ES-I3 (cell line): Measurements from ENCODE around the gene NDP.

Experiments used
- H3K36me3 ChIP-seq: 2 replicates; pipeline ENCODE4 v1.6.1; 2013; ENCODE audit warnings: mild to moderate bottlenecking, low read length, control low read depth, moderate library complexity; ENCODE audit not compliant: insufficient read depth
- H3K4me1 ChIP-seq: 2 replicates; pipeline ENCODE4 v1.6.1; 2013; ENCODE audit warnings: mild to moderate bottlenecking, control low read depth, low read length; ENCODE audit not compliant: insufficient read depth
- H3K9ac ChIP-seq: 2 replicates; pipeline ENCODE4 v1.6.1; 2013; ENCODE audit warnings: low read depth, mild to moderate bottlenecking, low read length, moderate library complexity
- H3K9me3 ChIP-seq: 2 replicates; pipeline ENCODE4 v1.6.1; 2013; ENCODE audit warnings: mild to moderate bottlenecking, low read length, moderate library complexity; ENCODE audit not compliant: control insufficient read depth, insufficient read depth

The NDP gene

DNA sequence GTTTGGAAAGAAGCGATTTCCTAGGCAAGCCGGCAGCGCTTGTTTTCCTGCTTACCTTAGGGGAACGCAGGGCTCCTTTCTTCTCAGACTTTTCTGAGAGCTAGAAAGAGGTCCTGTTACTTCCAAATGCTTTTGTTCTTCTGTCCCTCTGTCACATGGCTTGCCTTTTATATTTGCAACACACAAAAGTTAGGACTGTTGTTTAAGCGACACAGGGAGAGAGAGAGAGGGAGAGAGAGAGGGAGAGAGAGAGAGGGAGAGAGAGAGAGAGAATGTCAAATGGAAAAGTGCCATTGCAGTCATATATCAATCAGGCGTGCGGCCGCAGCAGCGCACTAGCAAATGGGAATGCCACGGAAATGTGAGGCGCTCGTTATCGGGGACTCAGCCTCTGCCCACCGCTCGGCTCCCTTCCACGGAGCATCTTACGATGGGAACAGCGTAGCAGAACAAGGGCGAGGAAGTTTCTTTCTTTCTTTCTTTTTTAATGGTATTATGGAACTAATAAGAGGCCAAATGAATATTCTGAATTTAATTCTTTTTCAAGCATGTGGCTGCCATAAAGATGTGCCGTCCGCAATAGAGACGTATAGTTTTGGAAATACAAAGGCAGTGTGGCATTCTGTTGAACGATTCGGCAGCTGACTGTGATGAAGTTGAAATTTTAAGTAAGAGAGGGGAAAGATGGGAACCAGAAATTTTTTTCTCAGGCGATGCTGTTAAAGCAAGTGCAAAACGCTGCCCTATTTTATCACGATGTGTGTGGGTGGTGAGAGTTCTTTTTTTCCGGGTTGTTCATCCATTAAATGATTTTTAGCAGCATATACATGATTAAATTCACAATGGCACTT lies at the start of gene NDP:
Gene NDP, minus strand, starts transcription at position 142 of the 851 bp plus-strand sequence. CDS start 14,745 bp downstream, outside the sequence.
- Histone ChIP-seq H3K9ac (peak within 1 kb of the TSS; percentile 54), H3K36me3 (no peaks in the 10 kb centered on the region), H3K4me1 (peaks cover 17% of the 10 kb centered on the region; the same call in 1 of the 2 replicates), H3K9me3 (no peaks in the 10 kb centered on the region)

GRCh38 chrX:44022964-44023363 lies 49.8 kb upstream of the NDP start:
- Histone ChIP-seq H3K36me3 (no peaks in the 10 kb centered on the region), H3K9me3 (no peaks in the 10 kb centered on the region), H3K9ac (no peak overlapping the region), H3K4me1 (no peaks in the 10 kb centered on the region)

DNA sequence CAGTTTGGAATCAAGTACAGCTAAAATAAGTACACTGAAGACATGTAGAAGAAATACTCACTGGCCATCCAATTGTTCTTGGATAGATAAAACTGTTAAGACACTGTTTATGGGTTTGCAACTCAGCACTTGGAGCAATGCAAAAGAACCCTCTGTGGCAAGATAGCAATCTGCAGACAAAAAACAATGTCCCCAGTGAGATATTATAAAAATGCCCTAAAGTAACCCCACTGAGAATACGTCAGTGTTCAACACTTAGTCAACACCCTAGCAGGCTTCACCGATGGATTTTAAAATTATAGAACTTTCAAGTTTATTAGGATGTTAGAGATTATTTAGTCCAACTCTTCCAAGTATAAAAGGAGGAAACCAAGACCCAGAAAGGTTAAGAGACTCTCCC lies 47.5 kb upstream of the NDP start:
- Histone ChIP-seq H3K36me3 (no peaks in the 10 kb centered on the region), H3K4me1 (no peaks in the 10 kb centered on the region), H3K9me3 (no peaks in the 10 kb centered on the region), H3K9ac (no peak overlapping the region)

DNA sequence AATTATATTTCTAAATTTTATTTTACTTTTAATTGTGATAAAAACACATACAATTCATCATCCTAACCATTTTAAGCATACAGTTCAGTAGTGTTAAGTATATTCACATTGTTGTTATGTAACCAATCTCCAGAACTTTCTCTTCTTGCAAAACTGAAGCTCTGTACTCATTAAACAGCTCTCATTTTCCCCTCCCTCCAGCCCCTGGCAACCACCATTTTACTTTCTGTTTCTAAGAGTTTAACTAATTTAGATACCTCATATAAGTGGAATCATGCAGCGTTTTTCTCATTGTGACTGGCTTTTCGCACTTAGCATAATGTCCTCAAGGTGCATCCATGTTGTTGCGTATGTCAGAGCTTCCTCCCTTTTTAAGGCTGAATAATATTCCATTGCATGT lies 46.7 kb upstream of the NDP start:
- Histone ChIP-seq H3K4me1 (no peaks in the 10 kb centered on the region), H3K9me3 (no peaks in the 10 kb centered on the region)

GRCh38 chrX:44017676-44018075 lies 44.5 kb upstream of the NDP start:
- Histone ChIP-seq H3K9me3 (no peaks in the 10 kb centered on the region), H3K4me1 (no peaks in the 10 kb centered on the region), H3K9ac (no peak overlapping the region), H3K36me3 (no peaks in the 10 kb centered on the region)

More for the DNA sequence above, 46.7 kb upstream of the NDP start:
- Histone ChIP-seq H3K9ac (no peak overlapping the region), H3K36me3 (no peaks in the 10 kb centered on the region)

DNA sequence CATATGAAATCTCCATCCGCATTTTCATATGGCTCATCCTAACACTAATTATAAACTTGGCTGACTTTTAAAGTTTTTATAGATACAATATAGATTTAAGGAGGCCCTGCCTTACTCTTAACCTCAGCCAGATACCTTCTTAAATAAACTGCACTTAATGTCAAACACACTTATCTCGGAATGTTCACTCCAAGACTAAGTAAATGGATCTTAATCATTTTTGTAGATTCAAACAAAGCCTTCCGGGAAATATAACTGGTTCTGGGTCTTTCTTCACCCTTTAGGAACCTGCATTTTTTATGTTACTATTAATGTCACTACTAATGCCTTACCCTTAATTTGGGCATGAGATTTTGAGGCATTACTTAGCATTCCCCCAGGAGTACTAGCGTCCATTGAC lies 43.7 kb upstream of the NDP start:
- Histone ChIP-seq H3K36me3 (no peaks in the 10 kb centered on the region), H3K4me1 (no peaks in the 10 kb centered on the region), H3K9me3 (no peaks in the 10 kb centered on the region), H3K9ac (no peak overlapping the region)

DNA sequence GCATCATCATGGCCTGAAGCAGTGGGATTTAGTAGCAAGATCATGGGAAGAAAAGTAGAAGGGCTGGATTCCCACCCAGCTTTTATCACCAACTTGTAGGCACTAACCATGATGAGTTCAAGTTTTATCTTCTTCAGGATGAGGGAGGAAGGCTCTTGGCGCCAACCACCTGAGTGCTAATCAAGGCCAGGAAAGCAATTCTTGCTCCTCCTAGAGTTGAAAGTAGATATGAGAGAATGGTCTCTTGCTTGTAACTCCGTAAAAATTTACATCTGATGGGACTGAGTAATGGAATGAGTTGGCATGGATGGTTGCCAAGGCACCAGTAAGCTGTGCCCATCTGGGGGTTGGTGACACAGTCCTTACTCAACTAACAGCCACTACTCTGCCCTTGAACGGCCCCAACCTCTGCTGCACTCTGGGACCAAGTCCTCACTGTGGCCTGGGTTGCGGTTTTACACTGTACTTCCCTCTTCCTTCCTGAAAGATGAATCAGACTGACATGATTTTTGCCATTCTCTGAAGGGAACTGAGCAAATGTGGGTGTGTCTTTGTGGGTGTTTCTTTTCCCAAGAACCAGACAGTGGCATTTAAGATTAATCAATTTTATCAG lies 39.4 kb upstream of the NDP start:
- H3K9ac ChIP-seq, result no peak overlapping the region
- no peaks in the 10 kb centered on the region for H3K9me3 ChIP-seq
- no peaks in the 10 kb centered on the region for H3K36me3 ChIP-seq
- H3K4me1 ChIP-seq, result no peaks in the 10 kb centered on the region

DNA sequence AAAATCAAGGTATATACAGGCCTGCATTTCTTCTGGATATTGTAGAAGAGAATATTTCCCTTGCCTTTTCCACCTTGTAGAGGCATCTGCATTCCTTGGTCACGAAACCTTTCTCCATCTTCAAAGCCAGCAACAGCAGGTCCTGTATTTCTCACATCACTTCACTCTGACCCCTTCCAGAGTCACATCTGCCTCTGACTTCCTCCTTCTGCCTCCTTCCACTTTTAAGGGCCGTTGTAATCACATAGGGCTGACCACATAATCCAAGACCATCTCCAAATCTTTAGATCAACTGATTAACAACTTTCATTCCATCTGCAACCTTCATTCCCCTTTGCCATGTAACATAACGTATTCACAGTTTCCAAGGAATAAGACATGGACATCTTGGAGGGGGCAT lies 38.3 kb upstream of the NDP start:
- H3K4me1 ChIP-seq, result no peaks in the 10 kb centered on the region
- H3K36me3 ChIP-seq, result no peaks in the 10 kb centered on the region
- no peak overlapping the region for H3K9ac ChIP-seq
- H3K9me3 ChIP-seq, result no peaks in the 10 kb centered on the region

DNA sequence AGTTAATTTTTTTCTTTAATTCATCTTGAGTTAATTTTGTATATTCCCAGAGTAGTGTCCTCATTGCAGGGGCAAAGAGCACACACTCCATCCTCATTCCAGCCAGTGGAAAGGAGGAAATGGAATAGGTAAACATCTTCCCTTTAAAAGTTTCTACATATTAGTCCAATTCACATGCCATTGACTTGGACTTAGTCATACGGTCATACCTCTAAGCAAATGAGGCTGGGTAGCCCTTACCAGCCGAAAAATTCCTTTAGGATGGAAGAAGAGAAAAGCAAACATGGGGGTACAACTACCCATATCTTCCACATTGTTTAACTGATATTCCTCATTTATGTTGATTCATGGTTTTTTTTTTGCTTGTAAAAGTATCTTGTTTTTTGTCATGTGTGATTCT lies 37.4 kb upstream of the NDP start:
- Histone ChIP-seq H3K36me3 (no peaks in the 10 kb centered on the region), H3K9ac (no peak overlapping the region), H3K9me3 (no peaks in the 10 kb centered on the region), H3K4me1 (no peaks in the 10 kb centered on the region)

DNA sequence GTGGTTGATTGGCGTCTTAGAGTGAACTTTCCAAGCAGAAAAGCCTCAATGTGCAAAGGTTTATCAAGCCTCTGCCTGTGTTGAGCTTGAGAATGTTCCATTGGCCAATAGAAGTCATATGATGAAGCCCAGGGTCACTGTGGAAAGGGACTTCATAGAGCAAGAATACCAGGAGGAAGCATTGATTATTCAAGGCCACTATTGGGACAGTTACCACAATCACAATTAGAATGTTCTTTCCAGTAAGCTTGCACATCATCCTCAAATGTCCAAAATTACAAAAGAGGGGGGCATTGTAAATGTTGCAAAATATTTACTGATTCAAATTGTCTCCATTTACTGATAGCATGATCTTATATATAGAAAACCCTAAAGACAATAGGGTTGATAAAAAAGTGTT lies 32.9 kb upstream of the NDP start:
- no peaks in the 10 kb centered on the region for H3K4me1 ChIP-seq
- H3K9ac ChIP-seq, result no peak overlapping the region
- H3K9me3 ChIP-seq, result no peaks in the 10 kb centered on the region
- no peaks in the 10 kb centered on the region for H3K36me3 ChIP-seq

DNA sequence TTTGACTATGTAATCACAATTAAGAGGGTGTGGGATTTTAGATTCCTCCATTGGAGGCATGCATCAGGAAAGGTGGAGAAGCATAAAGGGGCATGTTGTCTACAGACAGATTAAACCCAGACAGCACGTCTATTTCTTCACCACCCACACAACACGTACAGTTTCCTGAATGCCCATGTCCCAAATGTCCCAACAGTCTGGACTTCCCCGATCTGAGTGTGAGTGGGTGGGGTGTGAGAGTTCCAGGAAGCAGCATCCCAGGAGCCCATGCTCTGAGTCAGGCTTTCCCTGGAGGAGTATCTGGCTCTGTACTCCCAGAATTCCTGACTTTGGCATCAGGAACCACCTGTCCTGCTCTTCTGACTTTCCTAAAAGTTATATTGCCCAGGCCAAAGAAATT lies 30.8 kb upstream of the NDP start:
- Histone ChIP-seq H3K36me3 (no peaks in the 10 kb centered on the region), H3K4me1 (no peaks in the 10 kb centered on the region), H3K9me3 (peaks cover 3% of the 10 kb centered on the region; the same call in 1 of the 2 replicates), H3K9ac (no peak overlapping the region)

GRCh38 chrX:44002567-44002966 lies 29.4 kb upstream of the NDP start:
- Histone ChIP-seq H3K9me3 (peaks cover 3% of the 10 kb centered on the region; the same call in 1 of the 2 replicates), H3K36me3 (no peaks in the 10 kb centered on the region), H3K9ac (no peak overlapping the region), H3K4me1 (no peaks in the 10 kb centered on the region)

DNA sequence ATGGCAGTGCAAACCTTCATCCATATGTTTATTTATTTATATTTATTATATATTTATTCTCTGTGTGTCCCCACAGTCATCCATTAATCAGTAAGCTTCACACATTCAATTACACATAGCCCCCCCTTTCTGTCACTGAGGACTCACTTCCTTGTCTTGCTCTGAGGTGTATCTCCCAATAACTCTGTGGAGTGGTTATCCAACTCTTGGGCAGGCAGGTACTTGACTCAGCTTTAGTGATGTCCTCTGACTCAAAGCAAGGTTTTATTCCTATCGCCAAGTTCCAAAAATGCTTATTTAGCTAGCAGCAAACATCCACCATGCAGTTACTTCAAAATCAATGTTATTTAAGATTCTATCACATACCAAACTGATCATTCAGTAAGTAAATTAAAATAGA lies 25.2 kb upstream of the NDP start:
- Histone ChIP-seq H3K9me3 (peaks cover 3% of the 10 kb centered on the region; the same call in 1 of the 2 replicates), H3K9ac (no peak overlapping the region), H3K4me1 (no peaks in the 10 kb centered on the region), H3K36me3 (no peaks in the 10 kb centered on the region)

DNA sequence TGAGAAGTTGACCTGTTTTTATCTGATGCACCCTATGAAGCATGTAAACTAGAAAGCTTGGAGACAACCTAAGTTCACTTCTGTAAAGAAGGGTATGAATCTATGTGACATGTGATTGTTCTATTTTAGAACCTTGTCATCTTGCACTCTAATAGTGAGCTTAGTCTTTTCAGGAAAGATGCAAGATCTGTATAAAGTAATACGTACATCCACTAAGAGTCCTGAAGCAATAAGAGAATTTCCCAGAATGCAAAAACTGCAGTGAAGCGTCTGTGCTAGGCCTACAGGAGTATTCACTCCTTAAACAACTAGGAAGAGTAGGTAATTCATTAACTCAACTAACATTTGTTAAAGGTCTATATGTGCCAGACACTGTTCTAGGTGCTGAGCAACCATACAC lies 23.3 kb upstream of the NDP start:
- Histone ChIP-seq H3K36me3 (no peaks in the 10 kb centered on the region), H3K9me3 (peaks cover 3% of the 10 kb centered on the region; the same call in 1 of the 2 replicates), H3K9ac (no peak overlapping the region), H3K4me1 (no peaks in the 10 kb centered on the region)

GRCh38 chrX:43986083-43986482 lies 12.9 kb upstream of the NDP start:
- no peaks in the 10 kb centered on the region for H3K4me1 ChIP-seq
- no peaks in the 10 kb centered on the region for H3K36me3 ChIP-seq
- H3K9ac ChIP-seq, result no peak overlapping the region
- H3K9me3 ChIP-seq, result no peaks in the 10 kb centered on the region
